Pancreas (tissue), 10 donors: Measurements from ENCODE around the gene FZD4. TPM values are rescaled to one million over a fixed set of nuclear protein-coding genes. Genes with fewer than 3 reads are reported as not detected.
"Not testable (repeated sequence)": the region's sequence is repeated elsewhere in the genome, so short reads cannot be mapped to it uniquely, and the experiment has no call there.

Experiments used
- ATAC-seq, 4 donors: fragments of 200-7000 bp; cut with Tn5 transposase; one replicate each; pipeline versions ENCODE4 v1.8.0 to v1.9.1; 2020; ENCODE audit warnings: mild to moderate bottlenecking in 4 of 4, moderate library complexity in 4 of 4
- DNase-seq, 6 donors: peaks; one replicate each; pipeline ENCODE4 v3.0.0-alpha.2; 2020
- FAIRE-seq: peaks from 2 replicates; lab custom pipeline; 2012; peaks lifted over from hg19 to GRCh38; lab: Jason Lieb, UNC
- H3K27ac ChIP-seq, 4 donors: fragments of 200-600 bp; sonication (generic); 1 replicate in 3 of 4; 2 replicates in 1 of 4; pipeline versions ENCODE4 v1.5.0 to v1.8.0; 2020
- H3K27me3 ChIP-seq, 4 donors: fragments of 200-600 bp; one replicate each; pipeline ENCODE4 v1.8.0; 2021
- H3K36me3 ChIP-seq, 3 donors: fragments of 200-600 bp; sonication (generic) in 1 of 3; one replicate each; pipeline versions ENCODE4 v1.5.0 to v1.8.0; 2020 to 2021
- H3K4me1 ChIP-seq, 3 donors: fragments of 200-600 bp; one replicate each; pipeline ENCODE4 v1.8.0; 2021
- H3K4me3 ChIP-seq, 4 donors: fragments of 200-600 bp; sonication (generic) in 2 of 4; one replicate each; pipeline versions ENCODE4 v1.5.0 to v1.8.0; 2020 to 2021
- H3K9me3 ChIP-seq, 4 donors: fragments of 200-600 bp; one replicate each; pipeline ENCODE4 v1.8.0; 2021
- CTCF ChIP-seq, 4 donors: fragments of 200-600 bp; sonication (generic) in 3 of 4; IDR thresholded peaks; one replicate each; pipeline versions ENCODE4 v1.5.0 to v1.8.0; 2021; ENCODE audit warnings: antibody characterized with exemption in 4 of 4
- WGBS, 2 donors: extraction: QIAGEN DNeasy Blood & Tissue Kit; methylation state at CpG; one replicate each; pipeline ENCODE4 v1.1.7; 2013; 5-methylcytosine and 5-hydroxymethylcytosine counted together
- intact Hi-C, 3 donors: fragments of 100-400 bp; cut with DNase I; formaldehyde crosslinking; loops; one replicate each; pipeline versions ENCODE4 v1.11.1 to v1.14.2; 2022
- polyA plus RNA-seq, 2 donors: library from polyadenylated mRNA; stranded (reverse); fragments of 200-250 nt; gene quantifications; one replicate each; pipeline ENCODE4 v1.2.3, GENCODE V29; 2013
- total RNA-seq, 6 donors: library from RNA; stranded (reverse); fragmentation: NEBNext Ultra II Directional in 4 of 6; extraction: Animal tissue kit (Norgen Biotek cat#: 25700) in 4 of 6; gene quantifications; one replicate each; pipeline versions ENCODE4 v1.2.1 to v1.2.4, GENCODE V29; 2021 to 2023
- donor health status: healthy with polysubstance abuse.
- donor health status: DM: no; HTN: no; CAD: no; lungs with moderate emphysema.
- donor health status: DM: no; HTN: no; CAD: no.
- donor health status: control.
- donor health status: control.
- donor health status: Bipolar disorder and iron deficiency.
- donor health status: DM: yes; HTN: yes; CAD: no.
- donor health status: DM: no; HTN: no; CAD: no.
- donor health status: DM: no; HTN: no; CAD: no.
- donor health status: DM: yes; HTN: yes; CAD: no.

The FZD4 gene
- total and polyA plus RNA-seq, 8 donors: 4.7 to 10.8 (median 6.0) TPM

- Histone ChIP-seq H3K36me3 (peaks cover 0 to 13% (median 0%) of the 10 kb centered on the region in 3 donors), H3K9me3 (no peaks in the 10 kb centered on the region), H3K27ac (no peak overlapping the region), H3K27me3 (no peaks in the 10 kb centered on the region), H3K4me1 (peaks cover 3 to 8% (median 5%) of the 10 kb centered on the region in 3 donors), H3K4me3 (no peak overlapping the region)
- DNase-seq (no peak), ATAC-seq (no peak), FAIRE-seq (no peak)
- TF ChIP-seq CTCF (IDR thresholded peaks at IDR 0.05): no peak
- 66 to 67% methylated on average over 5 of the region's 5 CpGs for WGBS, 2 donors
- intact Hi-C loops: no loop called here
Measured at GRCh38 chr11:86950661-86950995, 4.6 kb downstream of the FZD4 start.

GRCh38 chr11:86949995-86950660 lies 5.1 kb downstream of the FZD4 start:
- WGBS, 2 donors: 79 to 83% methylated on average over 3 of the region's 3 CpGs
- no peak for ATAC-seq
- Histone ChIP-seq H3K4me1 (peaks cover 3 to 8% (median 5%) of the 10 kb centered on the region in 3 donors), H3K27me3 (no peaks in the 10 kb centered on the region), H3K9me3 (no peaks in the 10 kb centered on the region), H3K4me3 (no peak overlapping the region), H3K36me3 (peaks cover 0 to 13% (median 0%) of the 10 kb centered on the region in 3 donors), H3K27ac (no peak overlapping the region)
- intact Hi-C loops: loop anchor here in 1 of 3 donors (10.0 kb wide), 1 partner anchor 335 kb away; no protein-coding TSS in a partner anchor
- no peak for TF ChIP-seq CTCF (IDR thresholded peaks at IDR 0.05)
- FAIRE-seq: no peak
- no peak for DNase-seq

- Histone ChIP-seq H3K27ac (no peak overlapping the region), H3K4me3 (no peak overlapping the region)
- peak in 1 of 4 donors; percentile 15 for ATAC-seq
Measured at GRCh38 chr11:86948733-86949132, 6.5 kb downstream of the FZD4 start.

GRCh38 chr11:86947541-86947940 lies 7.7 kb downstream of the FZD4 start:
- FAIRE-seq (no peak), DNase-seq (no peak), ATAC-seq (no peak)
- Histone ChIP-seq H3K4me1 (peaks cover 0 to 5% (median 0%) of the 10 kb centered on the region in 3 donors), H3K27me3 (no peaks in the 10 kb centered on the region), H3K27ac (no peak overlapping the region), H3K4me3 (no peak overlapping the region), H3K36me3 (peaks cover 0 to 13% (median 0%) of the 10 kb centered on the region in 3 donors), H3K9me3 (no peaks in the 10 kb centered on the region)
- intact Hi-C loops: loop anchor here in 1 of 3 donors (10.0 kb wide), 1 partner anchor 337 kb away; no protein-coding TSS in a partner anchor
- TF ChIP-seq CTCF (IDR thresholded peaks at IDR 0.05): no peak

More at GRCh38 chr11:86948733-86949132, 6.5 kb downstream of the FZD4 start:
- H3K4me1 ChIP-seq: peaks cover under 1 to 5% (median 5%) of the 10 kb centered on the region in 3 donors
- FAIRE-seq (no peak), DNase-seq (no peak)
- no peaks in the 10 kb centered on the region for H3K27me3 ChIP-seq
- TF ChIP-seq CTCF (IDR thresholded peaks at IDR 0.05): no peak
- WGBS, 2 donors: 93 to 95% methylated on average over 5 of the region's 5 CpGs
- H3K36me3 ChIP-seq: peaks cover 0 to 13% (median 0%) of the 10 kb centered on the region in 3 donors
- no peaks in the 10 kb centered on the region for H3K9me3 ChIP-seq
- intact Hi-C loops: loop anchor here in 1 of 3 donors (10.0 kb wide), 1 partner anchor 336 kb away; no protein-coding TSS in a partner anchor

- H3K4me1 ChIP-seq: peaks cover 20 to 26% (median 25%) of the 10 kb centered on the region in 3 donors
- WGBS, 2 donors: 94 to 98% methylated on average over 8 of the region's 8 CpGs
- H3K4me3 ChIP-seq, H3K27ac ChIP-seq, DNase-seq, H3K9me3 ChIP-seq, H3K27me3 ChIP-seq, ATAC-seq, FAIRE-seq, H3K36me3 ChIP-seq: not testable (repeated sequence)
- intact Hi-C loops: loop anchor here in 1 of 3 donors (10.0 kb wide), 1 partner anchor 341 kb away; no protein-coding TSS in a partner anchor
Measured at GRCh38 chr11:86943505-86943904, 11.7 kb downstream of the FZD4 start.
